HepG2 (cell line): ENCODE data around the gene ADARB1. TPM values are rescaled to one million over a fixed set of nuclear protein-coding genes. Genes with fewer than 3 reads are reported as not detected.

Experiments used
- ATAC-seq: fragments of 200-7000 bp; cut with Tn5 transposase; 3 replicates; pipeline ENCODE4 v1.9.1; 2020; ENCODE audit warnings: mild to moderate bottlenecking, moderate library complexity
- BruUV-seq: library from RNA; stranded (reverse); fragments of 400-500 nt; replicated peaks from 2 replicates; lab custom pipeline; 2021; lab: Mats Ljungman, UMichigan
- CTCF ChIA-PET: fragments of 300-600 bp; formaldehyde crosslinking; extraction: SDS; loops from one replicate; lab custom pipeline; 2021; ENCODE audit warnings: low total read pairs, inconsistent platforms, low intra/inter-chr PET ratio; lab: Yijun Ruan, JAX
- POLR2A ChIA-PET: fragments of 350-600 bp; sonication (Branson Sonifier 250); formaldehyde crosslinking; loops from one replicate; lab custom pipeline; 2020; ENCODE audit warnings: antibody characterized with exemption, inconsistent platforms; lab: Yijun Ruan, JAX
- DNase-seq: peaks from one replicate; pipeline ENCODE4 v3.0.0-alpha.2; 2015; ENCODE audit warnings: low spot score
- FAIRE-seq: peaks from 3 replicates; lab custom pipeline; 2011; peaks lifted over from hg19 to GRCh38; lab: Jason Lieb, UNC
- H2AFZ ChIP-seq: one replicate; pipeline ENCODE4 v1.6.1; 2011; ENCODE audit warnings: low read length, inconsistent platforms
- H3K27ac ChIP-seq: fragments of 300-600 bp; 3 replicates; pipeline ENCODE4 v1.8.0; 2011; ENCODE audit warnings: mixed run types, mild to moderate bottlenecking, mixed read lengths, low read length, inconsistent platforms; ENCODE audit not compliant: insufficient read depth; ENCODE audit errors: extremely low read length
- H3K27me3 ChIP-seq, 2 experiments: fragments of 200-600 bp in 1 of 2; 2 replicates in 1 of 2; 3 replicates in 1 of 2; pipeline versions ENCODE4 v1.6.0 to v1.8.0; 2011; ENCODE audit warnings: low read length in 2 of 2, mild to moderate bottlenecking in 2 of 2, moderate library complexity in 2 of 2, inconsistent platforms in 1 of 2; ENCODE audit not compliant: insufficient read depth in 2 of 2, control insufficient read depth in 1 of 2
- H3K36me3 ChIP-seq, 2 experiments: fragments of 200-600 bp in 1 of 2; replicated peaks in 1 of 2; 2 replicates in 1 of 2; 3 replicates in 1 of 2; pipeline versions ENCODE4 v1.5.1 to v1.8.0; 2011; ENCODE audit warnings: low read length in 2 of 2, inconsistent platforms in 1 of 2; ENCODE audit not compliant: insufficient read depth in 2 of 2, control insufficient read depth in 1 of 2
- H3K4me1 ChIP-seq: 2 replicates; pipeline ENCODE4 v1.5.1; 2012; ENCODE audit warnings: low read length, inconsistent platforms; ENCODE audit not compliant: insufficient read depth
- H3K4me2 ChIP-seq: 2 replicates; pipeline ENCODE4 v1.6.0; 2011; ENCODE audit warnings: low read depth, low read length, inconsistent platforms
- H3K4me3 ChIP-seq, 3 experiments: fragments of 200-600 bp in 1 of 3; sonication (generic), shearing (Covaris generic) in 1 of 3; replicated peaks in 1 of 3; 2 replicates each; pipeline ENCODE4 v1.5.1; 2011 to 2016; ENCODE audit warnings: low read length in 3 of 3, inconsistent platforms in 2 of 3, low read depth in 2 of 3, mild to moderate bottlenecking in 2 of 3, control low read depth in 1 of 3, mixed read lengths in 1 of 3; ENCODE audit not compliant: insufficient read depth in 1 of 3
- H3K79me2 ChIP-seq: one replicate; pipeline ENCODE4 v1.6.1; 2011; ENCODE audit warnings: low read length, inconsistent platforms; ENCODE audit not compliant: insufficient read depth
- H3K9ac ChIP-seq: 2 replicates; pipeline ENCODE4 v1.6.0; 2011; ENCODE audit warnings: mild to moderate bottlenecking, low read depth, low read length, inconsistent platforms; ENCODE audit not compliant: insufficient read depth
- H3K9me3 ChIP-seq: 2 replicates; pipeline ENCODE4 v1.5.1; 2012; ENCODE audit warnings: mild to moderate bottlenecking, low read length
- H4K20me1 ChIP-seq: 2 replicates; pipeline ENCODE4 v1.6.0; 2011; ENCODE audit warnings: inconsistent platforms, mild to moderate bottlenecking, low read length, moderate library complexity; ENCODE audit not compliant: insufficient read depth
- ARID2 ChIP-seq: sonication (generic); formaldehyde crosslinking; IDR thresholded peaks from 2 replicates; pipeline ENCODE4 v1.8.1; 2022; ENCODE audit warnings: mild to moderate bottlenecking, missing genetic modification reagents, borderline replicate concordance
- ATF3 ChIP-seq: sonication (generic); formaldehyde crosslinking; IDR thresholded peaks from 2 replicates; pipeline ENCODE4 v1.4.0; 2020; ENCODE audit warnings: missing genetic modification reagents
- HNRNPK ChIP-seq: fragments of 200-400 bp; formaldehyde crosslinking; IDR thresholded peaks from 2 replicates; pipeline ENCODE4 v1.6.1; 2018; ENCODE audit warnings: low read length, low read depth, moderate library complexity, mild to moderate bottlenecking; ENCODE audit not compliant: poor library complexity, severe bottlenecking
- ISX ChIP-seq: sonication (generic); formaldehyde crosslinking; conservative IDR thresholded peaks from 2 replicates; pipeline ENCODE4 v1.5.0; 2020; ENCODE audit warnings: missing genetic modification reagents
- KDM6A ChIP-seq: IDR thresholded peaks from 2 replicates; pipeline ENCODE4 v1.6.1; 2016; ENCODE audit warnings: low read depth
- MBD4 ChIP-seq: IDR thresholded peaks from 2 replicates; pipeline ENCODE4 v1.6.1; 2012; ENCODE audit warnings: low read length, inconsistent platforms, borderline replicate concordance
- MTA1 ChIP-seq: sonication (generic); formaldehyde crosslinking; IDR thresholded peaks from 2 replicates; pipeline ENCODE4 v1.4.0; 2020; ENCODE audit warnings: missing genetic modification reagents, mild to moderate bottlenecking, borderline replicate concordance
- SATB2 ChIP-seq: sonication (generic); formaldehyde crosslinking; IDR thresholded peaks from 2 replicates; pipeline ENCODE4 v1.5.0; 2020; ENCODE audit warnings: missing genetic modification reagents
- SP140L ChIP-seq: sonication (generic); formaldehyde crosslinking; IDR thresholded peaks from 2 replicates; pipeline ENCODE4 v1.4.0; 2020; ENCODE audit warnings: missing genetic modification reagents, borderline replicate concordance
- SUZ12 ChIP-seq: fragments of 150-350 bp; IDR thresholded peaks from 2 replicates; pipeline ENCODE4 v1.6.1; 2014; ENCODE audit warnings: low read depth, low read length
- ZNF160 ChIP-seq: sonication (generic); formaldehyde crosslinking; IDR thresholded peaks from 2 replicates; pipeline ENCODE4 v1.8.0; 2022; ENCODE audit warnings: mild to moderate bottlenecking, inconsistent platforms, missing genetic modification reagents
- ZNF615 ChIP-seq: sonication (generic); formaldehyde crosslinking; IDR thresholded peaks from 2 replicates; pipeline ENCODE4 v1.5.0; 2020; ENCODE audit warnings: mild to moderate bottlenecking, missing genetic modification reagents, borderline replicate concordance
- ZNF652 ChIP-seq: IDR thresholded peaks from 2 replicates; pipeline ENCODE4 v1.6.1; 2016; ENCODE audit warnings: low read depth, borderline replicate concordance
- WGBS: methylation state at CpG from one replicate; pipeline ENCODE4 v1.1.6; 2017; ENCODE audit warnings: low lambda C conversion rate; 5-methylcytosine and 5-hydroxymethylcytosine counted together
- in situ Hi-C: cut with HindIII; loops from 2 replicates; pipeline ENCODE4 v1.10.0; 2017; ENCODE audit warnings: low pct_unique_long_range_greater_than_20kb; ENCODE audit not compliant: extremely low pct_ligation_motif_present
- intact Hi-C: fragments of 100-400 bp; cut with micrococcal nuclease; formaldehyde crosslinking; loops from one replicate; pipeline ENCODE4 v1.10.0; 2022; ENCODE audit not compliant: unreplicated experiment
- polyA plus RNA-seq, 8 experiments: library from polyadenylated mRNA; depleted of rRNA in 3 of 8; stranded (reverse) in 7 of 8; unstranded in 1 of 8; fragments of >200 nt; fragmentation: Illumina TruSeq in 4 of 8; extraction: Trizol in 4 of 8; gene quantifications; 2 replicates each; pipeline versions ENCODE4 v1.2.1 to v1.2.3, GENCODE V29; 2011 to 2016; ENCODE audit warnings: low read depth in 4 of 8, missing spikeins in 1 of 8, mixed read lengths in 1 of 8; ENCODE audit not compliant: insufficient read depth in 1 of 8
- total RNA-seq, 5 experiments: library from RNA; depleted of rRNA; stranded (reverse); fragments of >200 nt; fragmentation: Illumina TruSeq; extraction: Trizol; gene quantifications; 2 replicates each; pipeline ENCODE4 v1.2.3, GENCODE V29; 2016; ENCODE audit warnings: low read depth in 1 of 5

The ADARB1 gene
- total and polyA plus RNA-seq, 2 of the 13 experiments (the other 11 are each of a cell fraction or from before 2014, with no cell fraction given): 6.6 to 10.0 TPM

- ChIA-PET POLR2A (no interaction called here), CTCF (no interaction called here)
- H3K79me2 ChIP-seq: no peaks in the 10 kb centered on the region
- no peaks in the 10 kb centered on the region for H3K27me3 ChIP-seq
- no peaks in the 10 kb centered on the region for H3K9me3 ChIP-seq
- no peak overlapping the region for H3K27ac ChIP-seq
- intact Hi-C loops: no loop called here
- in situ Hi-C loops: no loop called here
- ATAC-seq: no peak
- H3K36me3 ChIP-seq: peaks cover 0 to 1% of the 10 kb centered on the region in 2 experiments; a peak in 2 of 5 replicates
- no peak overlapping the region for H3K4me2 ChIP-seq
- H3K9ac ChIP-seq: no peak overlapping the region
- no peak overlapping the region for H2AFZ ChIP-seq
- no peak for DNase-seq
- H3K4me3 ChIP-seq: no peak overlapping the region
- BruUV-seq: no TSS peak
- no peak for FAIRE-seq
- H4K20me1 ChIP-seq: no peaks in the 10 kb centered on the region
- 91% methylated on average over 18 of the region's 18 CpGs for WGBS
- no peaks in the 10 kb centered on the region for H3K4me1 ChIP-seq
- no peak for TF ChIP-seq ARID2 (CRISPR knock-in tag)
- no peak for TF ChIP-seq SUZ12
- no peak for TF ChIP-seq ISX
- TF ChIP-seq SP140L (CRISPR knock-in tag): no peak
- no peak for TF ChIP-seq SATB2
- no peak for TF ChIP-seq MTA1
- no peak for TF ChIP-seq ZNF160
- TF ChIP-seq ZNF652 (CRISPR knock-in tag): no peak
- TF ChIP-seq ZNF615 (CRISPR knock-in tag): no peak
- TF ChIP-seq HNRNPK: no peak
- no peak for TF ChIP-seq KDM6A (CRISPR knock-in tag)
- TF ChIP-seq ATF3 (CRISPR knock-in tag): no peak
- TF ChIP-seq MBD4: no peak
These were observed 36.7 kb downstream of the ADARB1 start for GRCh38 chr21:45110873-45111624.
